ENCODE measurements around the gene RFX1.
"Not testable (repeated sequence)": the region's sequence is repeated elsewhere in the genome, so short reads cannot be mapped to it uniquely, and the experiment has no call there.

Gene RFX1

DNA sequence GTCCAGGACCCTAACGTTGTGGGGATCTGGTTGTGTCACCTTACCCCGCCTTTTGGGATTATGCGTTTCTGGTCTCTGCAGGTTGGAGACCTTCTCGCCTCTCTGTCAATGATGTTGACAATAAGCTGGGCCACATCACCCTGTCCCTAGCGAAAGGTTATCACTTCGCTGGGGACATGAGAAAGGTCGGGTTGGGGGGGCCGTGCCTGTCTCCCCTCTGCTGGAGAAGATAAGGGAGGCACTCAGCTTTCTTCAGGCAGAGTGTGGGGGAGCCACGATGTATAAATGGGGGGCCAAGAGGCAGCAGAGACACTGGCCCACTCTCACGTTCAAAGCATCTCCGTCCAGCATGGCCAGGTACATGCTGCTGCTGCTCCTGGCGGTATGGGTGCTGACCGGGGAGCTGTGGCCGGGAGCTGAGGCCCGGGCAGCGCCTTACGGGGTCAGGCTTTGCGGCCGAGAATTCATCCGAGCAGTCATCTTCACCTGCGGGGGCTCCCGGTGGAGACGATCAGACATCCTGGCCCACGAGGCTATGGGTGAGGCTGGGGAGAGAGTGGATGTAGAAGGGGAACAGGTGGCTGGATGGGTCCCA lies 21.8 kb upstream of the RFX1 start, which contains the start of gene RLN3:
RLN3 (plus strand) TSS at position 293 of the 595 bp plus-strand sequence; CDS start at position 350, 57 bp downstream.
- H3K4me3 ChIP-seq (ENCODE audit: low read depth, low read length): no peak within 1 kb of the TSS

DNA sequence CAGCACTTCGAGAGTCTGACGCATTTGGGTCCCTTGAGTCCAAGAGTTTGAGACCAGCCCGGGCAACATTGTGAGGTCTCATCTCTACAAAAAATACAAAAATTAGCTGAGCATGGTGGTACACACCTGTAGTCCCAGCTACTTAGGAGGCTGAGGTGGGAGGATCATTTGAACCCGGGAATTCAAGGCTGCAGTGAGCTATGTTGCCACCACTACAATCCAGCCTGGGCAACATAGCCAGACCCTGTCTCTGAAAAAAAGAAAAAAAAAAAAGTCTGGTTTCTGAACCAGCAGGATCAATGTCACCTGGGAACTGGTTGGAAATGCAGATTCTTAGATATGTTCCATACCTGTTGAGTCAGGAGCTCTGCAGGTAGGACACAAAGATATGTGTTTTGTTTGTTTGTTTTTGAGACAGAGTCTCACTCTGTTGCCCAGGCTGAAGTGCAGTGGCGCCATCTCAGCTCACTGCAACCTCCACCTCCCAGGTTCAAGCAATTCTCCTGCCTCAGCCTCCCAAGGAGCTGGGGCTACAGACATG lies 20.6 kb upstream of the RFX1 start:
- not testable (repeated sequence) for H3K4me3 ChIP-seq (ENCODE audit: low read depth, low read length)

GRCh38 chr19:14023404-14024235 lies 17.5 kb upstream of the RFX1 start:
- no peak overlapping the region for H3K4me3 ChIP-seq (ENCODE audit: low read depth, low read length)

- no peak overlapping the region for H3K4me3 ChIP-seq (ENCODE audit: low read depth, low read length)
These were observed 16.3 kb upstream of the RFX1 start for GRCh38 chr19:14022469-14022868.

DNA sequence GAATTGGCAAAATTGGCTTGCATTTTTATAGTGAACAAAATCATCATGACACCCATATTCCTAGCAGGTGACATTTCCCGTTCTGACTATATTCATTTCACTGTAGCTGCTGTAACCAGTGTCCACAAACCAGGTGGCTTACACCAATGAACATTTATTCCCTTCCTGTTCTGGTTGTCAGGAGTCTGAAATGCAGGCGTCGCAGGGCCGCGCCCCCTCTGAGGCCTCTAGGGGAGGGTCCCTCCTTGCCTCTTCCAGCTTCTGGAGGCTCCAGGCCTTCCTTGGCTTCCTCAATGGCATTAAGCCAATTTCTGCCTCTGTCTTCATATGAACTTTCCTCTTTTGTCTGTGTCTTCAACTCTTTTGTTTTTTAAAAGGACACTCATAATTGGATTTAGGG lies 15.4 kb upstream of the RFX1 start:
- no peak overlapping the region for H3K4me3 ChIP-seq (ENCODE audit: low read depth, low read length)

- H3K4me3 ChIP-seq (ENCODE audit: low read depth, low read length): not testable (repeated sequence)
These were observed 13.6 kb upstream of the RFX1 start for GRCh38 chr19:14019739-14020138.

GRCh38 chr19:14019100-14019499 lies 13.0 kb upstream of the RFX1 start:
- no peak overlapping the region for H3K4me3 ChIP-seq (ENCODE audit: low read depth, low read length)

GRCh38 chr19:14015524-14016035 lies 9.5 kb upstream of the RFX1 start:
- no peak overlapping the region for H3K4me3 ChIP-seq (ENCODE audit: low read depth, low read length)

GRCh38 chr19:14012378-14012915 lies 6.3 kb upstream of the RFX1 start:
- H3K4me3 ChIP-seq (ENCODE audit: low read depth, low read length): no peak overlapping the region

- peak overlapping the region; percentile 58 for H3K4me3 ChIP-seq (ENCODE audit: low read depth, low read length)
These were observed 844 bp upstream of the RFX1 start for GRCh38 chr19:14006766-14007562.

- H3K4me3 ChIP-seq (ENCODE audit: low read depth, low read length): peak overlapping the region; percentile 58
These were observed 603 bp downstream of the RFX1 start for GRCh38 chr19:14005349-14006084.

DNA sequence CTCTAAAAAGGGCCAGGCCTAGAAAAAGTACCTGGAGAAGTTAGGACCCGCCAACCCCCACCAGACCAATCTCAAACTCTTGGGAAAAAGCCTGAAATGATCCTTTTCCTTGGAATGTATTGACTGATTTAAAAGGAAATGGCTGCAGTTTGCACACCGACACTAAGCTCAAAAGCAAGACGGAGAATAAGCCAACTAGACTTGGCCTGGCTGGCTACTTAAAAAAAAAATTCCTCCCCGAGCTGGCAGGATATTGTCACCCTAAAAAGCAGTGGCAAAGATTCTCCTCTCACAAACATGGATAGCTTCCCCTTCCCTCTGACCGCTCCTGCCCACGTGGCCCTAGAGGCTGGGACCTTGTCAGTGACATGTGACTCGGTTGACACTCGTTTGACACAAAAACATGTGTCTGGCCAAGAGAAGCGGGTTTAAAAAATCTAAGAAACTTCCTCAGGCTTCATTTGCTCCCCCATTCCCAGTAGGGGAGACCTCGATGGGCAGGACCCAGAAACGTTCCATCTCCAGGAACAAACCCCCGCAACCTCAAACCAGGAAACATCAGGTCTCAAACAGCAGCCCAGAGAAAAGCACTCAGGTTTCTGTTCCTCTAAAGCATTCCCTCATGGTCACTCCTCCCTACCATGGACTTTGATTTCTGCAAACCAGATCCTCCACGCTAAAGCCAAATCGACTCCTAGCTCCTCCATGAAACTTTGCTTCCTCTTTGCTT lies 1.3 kb downstream of the RFX1 start:
- no peak overlapping the region for H3K4me3 ChIP-seq (ENCODE audit: low read depth, low read length)

GRCh38 chr19:14003251-14004055 lies 2.7 kb downstream of the RFX1 start:
- H3K4me3 ChIP-seq (ENCODE audit: low read depth, low read length): no peak overlapping the region

DNA sequence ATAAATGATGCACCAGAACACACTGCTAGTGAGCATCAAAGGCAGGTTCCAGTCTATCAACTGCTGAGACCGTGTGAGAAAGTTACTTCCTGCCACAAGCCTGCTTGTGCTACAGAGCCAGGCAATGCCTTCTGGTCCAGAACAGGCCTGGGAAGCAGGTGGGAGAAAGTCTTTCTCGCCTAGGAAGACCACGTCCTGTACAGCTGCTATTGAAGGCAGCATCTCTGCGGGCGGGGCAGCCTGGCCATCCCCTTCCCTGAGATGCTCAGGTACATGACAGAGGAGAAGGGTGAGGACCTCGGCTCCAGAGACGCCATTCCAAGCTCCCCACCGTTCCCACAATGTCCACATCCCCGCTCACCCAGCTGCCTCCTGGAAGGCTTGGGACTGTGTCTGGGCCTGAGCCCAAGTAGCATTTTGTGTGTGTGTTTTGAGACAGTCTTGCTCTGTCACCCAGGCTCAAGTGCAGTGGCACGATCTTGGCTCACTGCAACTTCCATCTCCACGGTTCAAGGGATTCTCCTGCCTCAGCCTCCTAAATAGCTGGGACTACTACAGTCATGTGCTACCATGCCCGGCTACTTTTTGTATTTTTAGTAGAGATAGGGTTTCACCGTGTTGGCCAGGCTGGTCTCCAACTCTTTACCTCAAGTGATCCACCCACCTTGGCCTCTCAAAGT lies 3.4 kb downstream of the RFX1 start:
- no peak overlapping the region for H3K4me3 ChIP-seq (ENCODE audit: low read depth, low read length)

GRCh38 chr19:14000691-14001375 lies 5.3 kb downstream of the RFX1 start:
- H3K4me3 ChIP-seq (ENCODE audit: low read depth, low read length): no peak overlapping the region

- no peak overlapping the region for H3K4me3 ChIP-seq (ENCODE audit: low read depth, low read length)
These were observed 7.0 kb downstream of the RFX1 start for GRCh38 chr19:13999085-13999484.

GRCh38 chr19:13998426-13998825 lies 7.7 kb downstream of the RFX1 start:
- H3K4me3 ChIP-seq (ENCODE audit: low read depth, low read length): no peak overlapping the region

DNA sequence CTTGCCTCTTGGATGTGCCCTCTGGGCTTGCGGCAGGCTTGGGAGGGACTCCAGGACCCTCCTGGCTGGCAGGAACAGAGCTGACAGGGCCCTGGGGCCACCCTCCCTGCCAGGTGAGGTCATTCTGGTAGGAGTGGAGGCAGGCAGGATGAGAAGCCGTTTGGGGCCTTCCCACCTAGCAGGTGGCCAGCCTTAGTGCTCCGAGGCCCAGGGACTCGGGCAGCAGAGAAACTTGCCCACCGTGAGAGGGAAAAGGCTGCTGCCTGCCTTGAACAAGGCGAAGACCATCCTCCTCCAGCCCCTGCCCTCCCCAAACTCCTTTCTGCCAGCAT lies 8.5 kb downstream of the RFX1 start:
- H3K4me3 ChIP-seq (ENCODE audit: low read depth, low read length): no peak overlapping the region

All from iPS-11a (cell line).